Suprapubic skin (tissue), 4 donors: ENCODE data around the gene TUBA4B.

ENCODE experiments used
- POLR2A ChIP-seq, 2 donors: fragments of 450-650 bp; IDR thresholded peaks; one replicate each; pipeline ENCODE4 v1.6.1; 2017; ENCODE audit warnings: antibody characterized with exemption in 2 of 2, mild to moderate bottlenecking in 2 of 2, moderate library complexity in 2 of 2
- POLR2AphosphoS5 ChIP-seq, 3 donors: sonication (generic); formaldehyde crosslinking; IDR thresholded peaks; one replicate each; pipeline ENCODE4 v1.6.1; 2017; ENCODE audit warnings: antibody characterized with exemption in 3 of 3
- TF ChIP-seq, protein P1 (sequence below), 2 donors: fragments of 200-600 bp in 1 of 2; fragments of 450-650 bp in 1 of 2; sonication (generic) in 1 of 2; IDR thresholded peaks; one replicate each; pipeline ENCODE4 v1.5.1; 2016 to 2019; ENCODE audit warnings: antibody characterized with exemption in 2 of 2, mild to moderate bottlenecking in 1 of 2, moderate library complexity in 1 of 2

DNA sequence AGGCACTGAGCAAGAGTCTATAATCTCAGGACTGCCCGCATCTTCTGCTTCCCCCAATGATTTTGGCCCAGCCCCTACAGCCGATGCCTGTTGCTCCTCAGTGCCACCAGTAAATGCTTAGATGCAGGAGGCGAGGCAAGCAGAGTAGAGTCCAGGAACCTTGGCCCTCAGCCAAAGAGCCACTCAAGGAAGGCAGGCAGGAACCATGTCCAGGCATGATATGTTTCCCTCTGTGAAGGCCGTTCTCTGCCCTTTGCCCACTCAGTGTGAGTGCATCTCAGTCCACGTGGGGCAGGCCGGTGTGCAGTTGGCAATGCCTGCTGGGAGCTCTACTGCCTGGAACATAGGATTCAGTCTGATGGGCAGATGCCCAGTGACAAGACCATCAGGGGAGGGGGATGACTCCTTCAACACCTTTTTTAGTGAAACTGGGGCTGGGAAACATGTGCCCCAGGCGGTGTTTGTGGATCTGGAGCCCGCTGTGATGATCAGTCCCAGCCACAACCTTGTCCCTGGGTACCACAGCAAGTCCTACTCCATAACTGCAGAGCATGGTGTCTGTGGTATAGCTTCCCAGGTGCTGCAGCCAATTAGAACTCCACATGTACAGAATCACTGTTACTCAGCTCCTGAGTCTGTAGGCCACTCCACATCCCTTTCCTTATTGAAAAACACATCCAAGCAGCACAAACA, 16.5 kb downstream of the TUBA4B start:
- TF ChIP-seq, protein P1, sequence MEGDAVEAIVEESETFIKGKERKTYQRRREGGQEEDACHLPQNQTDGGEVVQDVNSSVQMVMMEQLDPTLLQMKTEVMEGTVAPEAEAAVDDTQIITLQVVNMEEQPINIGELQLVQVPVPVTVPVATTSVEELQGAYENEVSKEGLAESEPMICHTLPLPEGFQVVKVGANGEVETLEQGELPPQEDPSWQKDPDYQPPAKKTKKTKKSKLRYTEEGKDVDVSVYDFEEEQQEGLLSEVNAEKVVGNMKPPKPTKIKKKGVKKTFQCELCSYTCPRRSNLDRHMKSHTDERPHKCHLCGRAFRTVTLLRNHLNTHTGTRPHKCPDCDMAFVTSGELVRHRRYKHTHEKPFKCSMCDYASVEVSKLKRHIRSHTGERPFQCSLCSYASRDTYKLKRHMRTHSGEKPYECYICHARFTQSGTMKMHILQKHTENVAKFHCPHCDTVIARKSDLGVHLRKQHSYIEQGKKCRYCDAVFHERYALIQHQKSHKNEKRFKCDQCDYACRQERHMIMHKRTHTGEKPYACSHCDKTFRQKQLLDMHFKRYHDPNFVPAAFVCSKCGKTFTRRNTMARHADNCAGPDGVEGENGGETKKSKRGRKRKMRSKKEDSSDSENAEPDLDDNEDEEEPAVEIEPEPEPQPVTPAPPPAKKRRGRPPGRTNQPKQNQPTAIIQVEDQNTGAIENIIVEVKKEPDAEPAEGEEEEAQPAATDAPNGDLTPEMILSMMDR (IDR thresholded peaks at IDR 0.05) = no peak
- TF ChIP-seq POLR2A (IDR thresholded peaks at IDR 0.05) (no peak), POLR2AphosphoS5 (IDR thresholded peaks at IDR 0.05) (no peak)
